Measurements from ENCODE around the gene ARPC1A. TPM values are rescaled to one million over a fixed set of nuclear protein-coding genes. Genes with fewer than 3 reads are reported as not detected.
A peak's percentile ranks its signal among the peaks of the same experiment; 100 is the strongest.
"Not testable (repeated sequence)": the region's sequence is repeated elsewhere in the genome, so short reads cannot be mapped to it uniquely, and the experiment has no call there.

Gene ARPC1A
- total RNA-seq, 2 experiments from 2014 or later, result 41.5 to 47.7 TPM

DNA sequence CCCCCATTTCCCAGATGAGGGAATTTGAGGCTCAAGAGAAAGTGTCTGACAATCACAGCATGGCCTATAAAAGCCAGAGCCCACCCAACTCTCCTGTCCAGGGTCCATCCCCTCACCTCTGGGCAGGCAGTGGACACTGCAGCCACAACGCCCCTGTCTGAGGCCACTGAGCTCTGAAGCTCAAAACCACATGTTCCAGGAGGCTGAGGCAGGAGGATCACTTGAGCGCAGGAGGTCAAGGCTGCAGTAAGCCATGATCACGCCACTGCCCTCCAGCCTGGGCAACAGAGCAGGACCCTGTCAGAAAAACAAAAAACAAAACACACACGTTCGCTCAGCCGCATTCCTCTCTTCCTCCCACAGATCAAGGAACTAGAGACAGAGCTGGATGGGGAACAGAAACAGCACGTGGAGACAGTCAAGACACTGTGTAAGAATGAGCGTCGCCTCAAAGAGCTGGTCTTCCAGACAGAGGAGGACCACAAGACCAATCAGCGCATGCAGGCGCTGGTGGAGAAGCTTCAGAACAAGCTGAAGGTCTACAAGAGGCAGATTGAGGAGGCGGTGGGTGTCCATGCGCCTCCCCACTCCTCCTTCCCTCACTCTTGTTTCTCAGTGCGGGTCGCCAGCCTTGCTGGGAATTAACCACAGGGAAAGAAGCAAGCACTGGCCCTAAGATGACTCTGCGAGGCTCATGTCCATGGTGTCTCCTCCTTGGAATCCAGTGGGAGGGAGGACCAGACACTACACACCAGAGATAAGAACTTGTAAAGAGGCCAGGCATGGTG is 20.0 kb upstream of the ARPC1A start:
- peaks cover 3% of the 10 kb centered on the region for H3K36me3 Mint-ChIP-seq (ENCODE audit: low read depth)
- H3K27me3 Mint-ChIP-seq (ENCODE audit: low read depth), result no peaks in the 10 kb centered on the region
- H3K27ac Mint-ChIP-seq, result no peak overlapping the region
- CTCF ChIA-PET, result interaction anchor here (0.5 kb wide), 1 partner anchor 181 kb away, joined by 3 read pairs; no protein-coding TSS in a partner anchor
- no peaks in the 10 kb centered on the region for H3K4me1 Mint-ChIP-seq (ENCODE audit: low read depth)
- H3K4me3 Mint-ChIP-seq, result no peak overlapping the region
- no peak for DNase-seq
- H3K9me3 Mint-ChIP-seq, result no peaks in the 10 kb centered on the region
- intact Hi-C loops (cut with micrococcal nuclease), result no loop called here

DNA sequence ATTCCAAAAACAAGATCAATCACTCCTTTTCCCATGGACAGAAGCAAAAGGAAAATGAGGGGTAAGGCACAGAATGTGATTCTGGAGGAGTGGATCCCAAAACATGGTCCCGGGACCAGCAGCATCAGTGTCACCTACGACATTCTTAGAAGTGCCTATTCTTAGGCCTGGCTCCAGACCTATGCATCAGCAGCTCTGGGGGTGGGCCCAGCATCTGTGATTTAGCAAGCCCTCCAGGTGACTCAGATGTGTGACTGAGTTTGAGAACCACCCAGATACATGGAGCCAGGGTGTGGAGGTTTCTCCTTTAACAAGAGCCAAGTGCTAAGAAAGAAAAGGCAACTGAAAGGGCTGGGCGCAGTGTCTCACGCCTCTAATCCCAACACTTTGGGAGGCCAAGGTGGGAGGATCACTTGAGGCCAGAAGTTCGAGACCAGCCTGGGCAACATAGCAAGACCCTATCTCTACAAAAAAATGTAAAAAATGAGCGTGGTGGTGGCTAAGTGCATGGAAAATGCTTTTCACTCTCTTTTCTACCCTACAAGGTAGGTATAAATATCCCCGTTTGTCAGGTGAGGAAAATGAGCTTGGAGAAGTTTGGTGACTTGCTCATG is 17.1 kb upstream of the ARPC1A start:
- peak; percentile 23 for DNase-seq
- no peak overlapping the region for H3K4me3 Mint-ChIP-seq
- no peaks in the 10 kb centered on the region for H3K9me3 Mint-ChIP-seq
- CTCF ChIA-PET, result interaction anchor here (1.2 to 3.5 kb wide), 2 partner anchors 269 to 273 kb away, joined by 3 to 17 read pairs; no protein-coding TSS in a partner anchor
- intact Hi-C loops (cut with micrococcal nuclease), result no loop called here
- H3K27me3 Mint-ChIP-seq (ENCODE audit: low read depth), result no peaks in the 10 kb centered on the region
- peaks cover 5% of the 10 kb centered on the region for H3K4me1 Mint-ChIP-seq (ENCODE audit: low read depth)
- H3K36me3 Mint-ChIP-seq (ENCODE audit: low read depth), result peaks cover 3% of the 10 kb centered on the region
- H3K27ac Mint-ChIP-seq, result no peak overlapping the region

DNA sequence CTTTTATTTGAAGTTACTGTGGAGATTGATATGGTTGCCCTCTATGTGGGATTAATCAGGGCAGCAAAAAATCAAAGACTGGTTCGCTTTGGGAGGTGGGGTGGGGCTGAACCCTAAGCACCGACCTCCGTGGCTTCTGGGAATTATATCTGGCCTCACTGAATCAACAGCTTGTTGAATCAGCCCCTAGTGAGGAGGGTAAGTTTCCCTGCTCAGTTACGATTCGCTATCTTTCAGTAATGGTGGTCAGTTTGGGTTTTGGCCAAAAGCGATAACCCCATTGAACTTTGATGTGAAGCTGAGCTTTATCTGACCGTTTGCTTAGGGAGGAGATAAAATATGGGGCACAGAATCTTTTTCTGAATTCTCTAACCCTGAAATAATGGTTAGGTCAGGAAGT is 16.6 kb upstream of the ARPC1A start:
- Mint-ChIP-seq H3K27me3 (ENCODE audit: low read depth) (no peaks in the 10 kb centered on the region), H3K27ac (no peak overlapping the region), H3K36me3 (ENCODE audit: low read depth) (peaks cover 3% of the 10 kb centered on the region), H3K9me3 (no peaks in the 10 kb centered on the region), H3K4me3 (no peak overlapping the region), H3K4me1 (ENCODE audit: low read depth) (peaks cover 5% of the 10 kb centered on the region)
- CTCF ChIA-PET, result interaction anchor here (1.2 to 3.5 kb wide), 2 partner anchors 269 to 273 kb away, joined by 3 to 17 read pairs; no protein-coding TSS in a partner anchor
- intact Hi-C loops (cut with micrococcal nuclease), result no loop called here
- DNase-seq, result no peak

DNA sequence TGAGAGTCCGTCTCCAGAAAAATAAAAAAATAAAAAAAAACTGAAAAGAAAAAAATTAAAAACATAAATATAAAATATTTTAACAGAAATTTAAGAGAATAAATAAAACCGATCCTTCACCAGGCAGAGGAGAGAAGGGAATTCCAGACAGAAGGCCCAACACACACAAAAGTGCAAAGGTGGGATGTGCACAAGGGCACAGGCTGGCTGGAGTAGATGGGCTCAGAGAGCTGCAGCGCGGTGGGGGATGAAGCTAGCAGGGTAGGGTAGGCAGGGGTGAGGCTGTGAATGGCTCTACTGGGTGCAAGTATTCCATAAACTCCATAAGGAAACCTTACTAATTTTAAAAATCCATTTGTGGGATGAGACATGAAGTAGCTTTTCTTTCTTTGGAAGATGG is 15.7 kb upstream of the ARPC1A start:
- peaks cover 3% of the 10 kb centered on the region for H3K36me3 Mint-ChIP-seq (ENCODE audit: low read depth)
- intact Hi-C loops (cut with micrococcal nuclease), result loop anchor here (5.0 kb wide), 1 partner anchor 168 kb away; the partner anchor contains the start of gene SMURF1

DNA sequence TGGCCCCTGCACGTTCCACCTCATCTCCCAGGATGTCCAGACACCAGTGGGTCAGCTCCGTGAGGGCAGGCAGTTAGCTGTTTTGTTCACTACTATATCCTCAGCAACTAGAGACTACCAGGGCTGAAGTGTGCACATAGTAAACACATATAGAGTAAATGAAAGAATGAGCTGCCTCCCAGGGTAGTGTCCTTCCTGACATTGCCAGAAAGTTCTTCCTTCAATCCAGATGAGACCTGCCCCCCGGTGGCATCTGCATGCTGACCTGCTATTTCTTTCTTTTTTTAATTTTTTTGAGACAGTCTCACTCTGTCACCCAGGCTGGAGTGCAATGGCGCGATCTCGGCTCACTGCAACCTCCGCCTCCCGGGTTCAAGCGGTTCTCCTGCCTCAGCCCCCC is 14.0 kb upstream of the ARPC1A start:
- intact Hi-C loops (cut with micrococcal nuclease), result loop anchor here (5.0 kb wide), 1 partner anchor 169 kb away; the partner anchor contains the start of gene SMURF1
- peaks cover 3% of the 10 kb centered on the region for H3K36me3 Mint-ChIP-seq (ENCODE audit: low read depth)
- H3K27me3 Mint-ChIP-seq (ENCODE audit: low read depth), result no peaks in the 10 kb centered on the region
- no peak overlapping the region for H3K27ac Mint-ChIP-seq
- peaks cover 12% of the 10 kb centered on the region for H3K4me1 Mint-ChIP-seq (ENCODE audit: low read depth)
- H3K4me3 Mint-ChIP-seq, result no peak overlapping the region
- CTCF ChIA-PET, result interaction anchor here (3.5 kb wide), 1 partner anchor 272 kb away, joined by 17 read pairs; no protein-coding TSS in a partner anchor
- H3K9me3 Mint-ChIP-seq, result no peaks in the 10 kb centered on the region
- DNase-seq, result no peak

More for the DNA sequence above, 15.7 kb upstream of the ARPC1A start:
- Mint-ChIP-seq H3K27ac (no peak overlapping the region), H3K4me1 (ENCODE audit: low read depth) (peaks cover 12% of the 10 kb centered on the region), H3K9me3 (no peaks in the 10 kb centered on the region), H3K27me3 (ENCODE audit: low read depth) (no peaks in the 10 kb centered on the region), H3K4me3 (no peak overlapping the region)
- DNase-seq, result no peak
- CTCF ChIA-PET, result interaction anchor here (0.7 to 3.5 kb wide), 5 partner anchors 17 to 313 kb away, joined by 3 to 17 read pairs (median 3); no protein-coding TSS in a partner anchor

DNA sequence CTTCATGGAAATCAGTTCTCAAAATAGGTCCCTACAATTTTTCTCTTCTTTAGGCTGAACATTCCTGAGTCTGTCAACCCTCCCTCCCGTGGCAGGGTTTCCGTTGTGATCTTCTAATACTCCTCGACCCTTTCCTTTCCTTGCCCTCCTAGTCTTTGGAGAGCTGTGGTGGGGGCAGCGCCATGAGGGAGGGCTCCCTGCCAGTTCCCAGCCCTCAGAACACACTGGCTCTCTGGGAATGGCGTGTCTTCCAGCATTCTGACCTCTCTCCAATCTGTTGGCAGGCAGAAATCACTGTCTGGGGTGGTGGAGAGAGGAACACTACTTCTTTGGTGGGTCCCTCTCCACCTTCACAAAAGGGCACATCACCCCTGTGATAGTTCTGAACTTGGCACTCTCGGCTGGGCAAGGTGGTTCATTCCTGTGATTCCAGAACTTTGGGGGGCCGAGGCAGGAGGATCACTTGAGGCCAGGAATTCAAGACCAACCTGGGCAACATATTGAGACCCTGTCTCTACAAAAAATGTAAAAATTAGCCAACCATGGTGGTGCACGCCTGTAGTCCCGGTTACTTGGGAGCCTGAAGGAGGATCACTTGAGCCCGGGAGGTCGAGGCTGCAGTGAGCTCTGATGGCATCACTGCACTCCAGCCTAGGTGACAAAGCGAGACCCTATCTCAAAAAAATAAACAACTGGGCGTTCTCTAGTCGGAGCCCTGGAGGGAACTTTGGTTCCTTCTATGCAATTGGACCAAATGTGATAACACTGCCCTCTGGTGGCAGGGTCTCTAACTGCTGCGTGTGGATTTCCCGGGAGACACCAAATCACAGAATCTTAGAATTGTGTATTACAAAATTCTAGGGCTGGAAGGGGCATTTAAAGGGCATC is 13.1 kb upstream of the ARPC1A start:
- DNase-seq, result peak; percentile 86
- Mint-ChIP-seq H3K4me1 (ENCODE audit: low read depth) (peaks cover 12% of the 10 kb centered on the region), H3K27me3 (ENCODE audit: low read depth) (no peaks in the 10 kb centered on the region), H3K27ac (no peak overlapping the region), H3K36me3 (ENCODE audit: low read depth) (peaks cover 3% of the 10 kb centered on the region), H3K4me3 (no peak overlapping the region), H3K9me3 (no peaks in the 10 kb centered on the region)
- CTCF ChIA-PET, result interaction anchor here (0.6 to 4.6 kb wide), 18 partner anchors 14 to 320 kb away, joined by 3 to 26 read pairs (median 4); no protein-coding TSS in a partner anchor
- intact Hi-C loops (cut with micrococcal nuclease), result loop anchor here (1.0 to 5.0 kb wide), 3 partner anchors 38 to 272 kb away; partner anchors contain the start of gene SMURF1

DNA sequence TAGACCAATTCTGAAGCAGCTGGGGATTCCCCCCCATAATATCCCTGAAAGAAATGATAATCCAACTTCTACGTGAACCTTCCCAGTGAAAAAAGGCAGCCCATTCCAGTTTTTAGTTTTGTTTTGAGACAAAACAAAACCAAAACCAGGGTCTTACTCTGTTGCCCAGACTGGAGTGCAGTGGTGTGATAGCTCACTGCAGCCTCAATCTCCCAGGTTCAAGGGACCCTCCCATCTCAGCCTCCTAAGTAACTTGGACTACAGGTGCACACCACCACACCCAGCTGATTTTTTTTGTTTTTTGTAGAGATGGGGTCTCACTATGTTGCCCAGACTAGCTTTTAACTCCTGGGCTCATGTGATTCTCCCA is 12.5 kb upstream of the ARPC1A start:
- peaks cover 12% of the 10 kb centered on the region for H3K4me1 Mint-ChIP-seq (ENCODE audit: low read depth)
- no peaks in the 10 kb centered on the region for H3K9me3 Mint-ChIP-seq
- no peak overlapping the region for H3K4me3 Mint-ChIP-seq
- H3K36me3 Mint-ChIP-seq (ENCODE audit: low read depth), result peaks cover 3% of the 10 kb centered on the region
- CTCF ChIA-PET, result interaction anchor here (0.6 to 4.6 kb wide), 18 partner anchors 14 to 314 kb away, joined by 3 to 26 read pairs (median 4); no protein-coding TSS in a partner anchor
- no peaks in the 10 kb centered on the region for H3K27me3 Mint-ChIP-seq (ENCODE audit: low read depth)
- no peak overlapping the region for H3K27ac Mint-ChIP-seq
- intact Hi-C loops (cut with micrococcal nuclease), result loop anchor here (1.0 to 5.0 kb wide), 3 partner anchors 39 to 273 kb away; partner anchors contain the start of gene SMURF1
- DNase-seq, result no peak

DNA sequence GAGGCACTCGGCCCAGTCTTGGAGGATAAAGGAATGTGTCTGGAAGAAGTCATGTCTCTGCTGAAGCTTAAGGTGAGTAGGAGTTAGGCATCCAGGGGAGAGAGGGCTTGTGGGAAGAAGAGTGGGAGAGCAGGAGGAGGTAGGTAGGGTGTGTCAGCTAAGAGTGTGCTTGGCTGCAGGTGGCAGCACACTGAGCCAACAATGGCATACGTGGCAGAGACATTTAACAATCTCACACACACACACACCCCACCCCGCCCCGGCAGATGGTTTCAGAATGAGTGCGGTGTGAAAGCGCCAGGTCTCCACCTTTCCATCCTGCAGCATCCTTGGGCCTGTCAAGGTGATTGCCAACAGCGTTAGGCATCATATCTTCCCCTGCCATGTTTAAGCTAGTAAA is 11.2 kb upstream of the ARPC1A start:
- H3K4me3 Mint-ChIP-seq, result no peak overlapping the region
- H3K4me1 Mint-ChIP-seq (ENCODE audit: low read depth), result peaks cover 12% of the 10 kb centered on the region
- H3K27ac Mint-ChIP-seq, result peak overlapping the region; percentile 4
- peaks cover 3% of the 10 kb centered on the region for H3K36me3 Mint-ChIP-seq (ENCODE audit: low read depth)
- intact Hi-C loops (cut with micrococcal nuclease), result loop anchor here (1.0 to 5.0 kb wide), 2 partner anchors 73 to 172 kb away; partner anchors contain the start of gene SMURF1
- CTCF ChIA-PET, result interaction anchor here (1.0 to 4.6 kb wide), 4 partner anchors 76 to 375 kb away, joined by 3 to 26 read pairs (median 14); no protein-coding TSS in a partner anchor
- peak; percentile 80 for DNase-seq
- H3K27me3 Mint-ChIP-seq (ENCODE audit: low read depth), result no peaks in the 10 kb centered on the region
- H3K9me3 Mint-ChIP-seq, result no peaks in the 10 kb centered on the region

DNA sequence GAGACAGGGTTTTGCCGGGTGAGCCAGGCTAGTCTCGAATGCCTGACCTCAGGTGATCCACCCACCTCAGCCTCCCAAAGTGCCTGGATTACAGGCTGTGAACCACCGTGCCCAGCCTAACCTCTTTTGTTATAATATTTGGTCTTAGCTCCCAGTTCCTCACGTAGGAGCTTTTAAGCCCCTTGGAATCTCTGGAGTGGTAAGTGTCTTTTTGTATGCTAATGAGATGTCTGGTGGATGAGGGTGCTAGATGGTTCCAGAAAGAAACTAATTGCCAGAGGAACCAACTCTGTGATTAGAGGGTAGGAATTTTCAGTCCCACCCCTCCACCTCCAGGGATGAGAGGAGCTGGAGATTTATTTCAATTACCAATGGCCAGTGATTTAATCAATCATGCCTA is 5.3 kb upstream of the ARPC1A start:
- intact Hi-C loops (cut with micrococcal nuclease), result no loop called here
- no peak for DNase-seq
- Mint-ChIP-seq H3K4me3 (no peak overlapping the region), H3K27ac (no peak overlapping the region), H3K27me3 (ENCODE audit: low read depth) (no peaks in the 10 kb centered on the region), H3K4me1 (ENCODE audit: low read depth) (peaks cover 3% of the 10 kb centered on the region), H3K36me3 (ENCODE audit: low read depth) (no peaks in the 10 kb centered on the region), H3K9me3 (no peaks in the 10 kb centered on the region)
- CTCF ChIA-PET, result interaction anchor here (0.6 to 1.1 kb wide), 3 partner anchors 51 to 480 kb away, joined by 3 to 7 read pairs (median 5); no protein-coding TSS in a partner anchor

DNA sequence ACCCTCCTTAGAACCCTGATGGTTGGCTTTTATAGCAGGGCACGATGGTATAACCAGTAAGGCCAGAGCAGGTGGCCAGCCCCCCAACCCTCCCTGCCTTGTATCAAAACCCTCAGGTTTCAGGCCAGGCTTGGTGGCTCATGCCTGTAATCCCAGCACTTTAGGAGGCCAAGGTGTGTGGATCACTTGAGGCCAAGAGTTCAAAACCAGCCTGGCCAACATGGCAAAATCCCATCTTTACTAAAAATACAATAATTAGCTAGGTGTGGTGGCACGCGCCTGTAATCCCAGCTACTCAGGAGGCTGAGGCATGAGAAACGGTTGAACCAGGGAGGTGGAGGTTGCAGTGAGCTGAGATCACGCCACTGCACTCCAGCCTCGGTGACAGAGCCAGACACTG is 3.0 kb upstream of the ARPC1A start:
- H3K4me1 Mint-ChIP-seq (ENCODE audit: low read depth), result peaks cover 15% of the 10 kb centered on the region
- intact Hi-C loops (cut with micrococcal nuclease); DNase-seq; H3K27me3 Mint-ChIP-seq (ENCODE audit: low read depth); H3K27ac Mint-ChIP-seq; H3K4me3 Mint-ChIP-seq; H3K9me3 Mint-ChIP-seq; H3K36me3 Mint-ChIP-seq (ENCODE audit: low read depth): not testable (repeated sequence)
- CTCF ChIA-PET, result interaction anchor here (0.8 to 0.9 kb wide), 2 partner anchors 71 to 281 kb away, joined by 3 to 4 read pairs; no protein-coding TSS in a partner anchor

DNA sequence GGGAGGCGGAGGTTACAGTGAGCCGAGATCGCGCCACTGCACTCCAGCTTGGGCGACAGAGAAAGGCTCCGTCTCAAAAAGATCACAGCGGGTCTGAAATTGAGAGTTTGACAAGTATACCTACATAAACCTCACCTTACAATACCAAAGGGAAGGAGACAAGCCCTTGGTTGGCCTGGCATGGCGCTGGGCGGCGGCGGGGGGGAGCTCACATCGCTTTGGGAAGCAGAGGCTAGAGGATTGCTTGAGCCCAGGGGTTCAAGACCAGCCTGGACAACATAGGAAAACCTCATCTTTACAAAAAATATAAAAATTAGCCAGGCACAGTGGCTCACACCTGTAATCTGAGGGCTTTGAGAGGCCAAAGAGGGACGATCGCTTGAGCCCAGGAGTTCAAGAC is 1.1 kb upstream of the ARPC1A start:
- CTCF ChIA-PET, result no interaction called here
- Mint-ChIP-seq H3K4me1 (ENCODE audit: low read depth) (peaks cover 31% of the 10 kb centered on the region), H3K36me3 (ENCODE audit: low read depth) (no peaks in the 10 kb centered on the region), H3K27ac (no peak overlapping the region), H3K4me3 (peak overlapping the region; percentile 80), H3K9me3 (no peaks in the 10 kb centered on the region), H3K27me3 (ENCODE audit: low read depth) (no peaks in the 10 kb centered on the region)
- intact Hi-C loops (cut with micrococcal nuclease), result loop anchor here (2.0 kb wide), 1 partner anchor 446 kb away; the partner anchor contains the start of gene TRRAP
- DNase-seq, result no peak

All from activated naive CD4-positive, alpha-beta T cell treated with anti-CD3 and anti-CD28 coated beads for 36 hours (primary cell).